Naive B cell (primary cell): Measurements from ENCODE around the gene CTNNA2. TPM values are rescaled to one million over a fixed set of nuclear protein-coding genes. Genes with fewer than 3 reads are reported as not detected.

Source experiments
- ATAC-seq, 2 donors: fragments of 150-1000 bp; cut with Tn5 transposase; 2 replicates each; pipeline ENCODE4 v1.10.0; 2021; ENCODE audit warnings: low read depth in 2 of 2, mild to moderate bottlenecking in 2 of 2, moderate library complexity in 2 of 2
- DNase-seq: peaks from one replicate; pipeline ENCODE4 v3.0.0; 2022
- H3K27ac Mint-ChIP-seq, 6 donors: one replicate each; pipeline ENCODE4 v1.8.0; 2020 to 2022; ENCODE audit warnings: mild to moderate bottlenecking in 6 of 6, mixed read lengths in 6 of 6, moderate library complexity in 5 of 6, inconsistent platforms in 2 of 6
- H3K27me3 Mint-ChIP-seq, 3 donors: one replicate each; pipeline ENCODE4 v1.8.0; 2021 to 2022; ENCODE audit warnings: mixed read lengths in 3 of 3, mild to moderate bottlenecking in 1 of 3
- H3K36me3 Mint-ChIP-seq, 2 donors: one replicate each; pipeline ENCODE4 v1.8.0; 2020 to 2022; ENCODE audit warnings: mixed read lengths in 2 of 2, inconsistent platforms in 1 of 2, mild to moderate bottlenecking in 1 of 2
- H3K4me1 Mint-ChIP-seq, 3 donors: one replicate each; pipeline ENCODE4 v1.8.0; 2020 to 2022; ENCODE audit warnings: mixed read lengths in 3 of 3, inconsistent platforms in 1 of 3, mild to moderate bottlenecking in 1 of 3, moderate library complexity in 1 of 3
- H3K4me3 Mint-ChIP-seq, 8 donors: one replicate each; pipeline ENCODE4 v1.8.0; 2020 to 2022; ENCODE audit warnings: mild to moderate bottlenecking in 8 of 8, mixed read lengths in 8 of 8, moderate library complexity in 8 of 8, inconsistent platforms in 2 of 8
- H3K9me3 Mint-ChIP-seq, 7 donors: one replicate each; pipeline ENCODE4 v1.8.0; 2020 to 2022; ENCODE audit warnings: mixed read lengths in 7 of 7, mild to moderate bottlenecking in 5 of 7, inconsistent platforms in 2 of 7, moderate library complexity in 1 of 7
- polyA plus RNA-seq, 6 donors: library from polyadenylated mRNA; unstranded; fragments of 300-500 nt; fragmentation: Illumina TruSeq; gene quantifications; one replicate each; pipeline ENCODE4 v1.2.3, GENCODE V29; 2021; ENCODE audit warnings: low read depth in 6 of 6

CTNNA2 gene
- polyA plus RNA-seq, 6 donors from 2014 or later: not detected

- Mint-ChIP-seq H3K27me3 (no peaks in the 10 kb centered on the region), H3K4me1 (no peaks in the 10 kb centered on the region), H3K27ac (no peak overlapping the region), H3K9me3 (peaks cover 0 to 2% (median 0%) of the 10 kb centered on the region in 7 donors), H3K4me3 (no peak overlapping the region), H3K36me3 (no peaks in the 10 kb centered on the region)
- DNase-seq (no peak), ATAC-seq (no peak)
Observed at GRCh38 chr2:80053522-80054345, 540.9 kb downstream of the CTNNA2 start.

GRCh38 chr2:80054346-80054675, 541.5 kb downstream of the CTNNA2 start:
- Mint-ChIP-seq H3K36me3 (no peaks in the 10 kb centered on the region), H3K4me3 (no peak overlapping the region), H3K4me1 (no peaks in the 10 kb centered on the region), H3K9me3 (peaks cover 0 to 2% (median 0%) of the 10 kb centered on the region in 7 donors), H3K27me3 (no peaks in the 10 kb centered on the region), H3K27ac (no peak overlapping the region)
- DNase-seq (no peak), ATAC-seq (no peak)

- H3K4me1 Mint-ChIP-seq: no peaks in the 10 kb centered on the region
- no peaks in the 10 kb centered on the region for H3K36me3 Mint-ChIP-seq
- ATAC-seq: no peak
Observed at GRCh38 chr2:80057956-80058355, 545.1 kb downstream of the CTNNA2 start.

GRCh38 chr2:80058562-80058961, 545.7 kb downstream of the CTNNA2 start:
- H3K27me3 Mint-ChIP-seq: no peaks in the 10 kb centered on the region
- no peaks in the 10 kb centered on the region for H3K36me3 Mint-ChIP-seq
- peaks cover 0 to 4% (median 0%) of the 10 kb centered on the region in 7 donors for H3K9me3 Mint-ChIP-seq
- H3K4me1 Mint-ChIP-seq: no peaks in the 10 kb centered on the region
- H3K4me3 Mint-ChIP-seq: no peak overlapping the region
- DNase-seq (no peak), ATAC-seq (no peak)
- no peak overlapping the region for H3K27ac Mint-ChIP-seq

More at GRCh38 chr2:80057956-80058355, 545.1 kb downstream of the CTNNA2 start:
- Mint-ChIP-seq H3K9me3 (peaks cover 0 to 3% (median 0%) of the 10 kb centered on the region in 7 donors), H3K4me3 (no peak overlapping the region), H3K27me3 (no peaks in the 10 kb centered on the region), H3K27ac (no peak overlapping the region)
- DNase-seq: no peak

- H3K27ac Mint-ChIP-seq: no peak overlapping the region
Observed at GRCh38 chr2:80059447-80059846, 546.6 kb downstream of the CTNNA2 start.

GRCh38 chr2:80061881-80062280, 549.0 kb downstream of the CTNNA2 start:
- Mint-ChIP-seq H3K4me3 (no peak overlapping the region), H3K9me3 (peaks cover 0 to 4% (median 0%) of the 10 kb centered on the region in 7 donors), H3K36me3 (no peaks in the 10 kb centered on the region), H3K27ac (no peak overlapping the region), H3K27me3 (no peaks in the 10 kb centered on the region), H3K4me1 (no peaks in the 10 kb centered on the region)
- DNase-seq (no peak), ATAC-seq (no peak)

More at GRCh38 chr2:80059447-80059846, 546.6 kb downstream of the CTNNA2 start:
- H3K9me3 Mint-ChIP-seq: peaks cover 0 to 4% (median 2%) of the 10 kb centered on the region in 7 donors
- H3K36me3 Mint-ChIP-seq: no peaks in the 10 kb centered on the region
- ATAC-seq (no peak), DNase-seq (no peak)
- H3K4me3 Mint-ChIP-seq: no peak overlapping the region
- H3K27me3 Mint-ChIP-seq: no peaks in the 10 kb centered on the region
- H3K4me1 Mint-ChIP-seq: no peaks in the 10 kb centered on the region

- Mint-ChIP-seq H3K27me3 (no peaks in the 10 kb centered on the region), H3K27ac (no peak overlapping the region), H3K4me3 (no peak overlapping the region), H3K36me3 (no peaks in the 10 kb centered on the region), H3K4me1 (no peaks in the 10 kb centered on the region), H3K9me3 (peaks cover 0 to 4% (median 0%) of the 10 kb centered on the region in 7 donors)
- DNase-seq: no peak
- no peak for ATAC-seq
Observed at GRCh38 chr2:80062298-80062697, 549.4 kb downstream of the CTNNA2 start.

GRCh38 chr2:80068038-80068731, 555.3 kb downstream of the CTNNA2 start:
- ATAC-seq: no peak
- Mint-ChIP-seq H3K36me3 (no peaks in the 10 kb centered on the region), H3K9me3 (peaks cover 0 to 4% (median 0%) of the 10 kb centered on the region in 7 donors), H3K4me3 (no peak overlapping the region), H3K4me1 (no peaks in the 10 kb centered on the region), H3K27me3 (no peaks in the 10 kb centered on the region), H3K27ac (no peak overlapping the region)
- no peak for DNase-seq

GRCh38 chr2:80070587-80070986, 557.7 kb downstream of the CTNNA2 start:
- Mint-ChIP-seq H3K27me3 (no peaks in the 10 kb centered on the region), H3K27ac (no peak overlapping the region), H3K4me3 (no peak overlapping the region), H3K4me1 (no peaks in the 10 kb centered on the region), H3K36me3 (no peaks in the 10 kb centered on the region), H3K9me3 (no peaks in the 10 kb centered on the region)
- ATAC-seq (no peak), DNase-seq (no peak)

GRCh38 chr2:80071941-80072340, 559.1 kb downstream of the CTNNA2 start:
- no peaks in the 10 kb centered on the region for H3K9me3 Mint-ChIP-seq
- no peaks in the 10 kb centered on the region for H3K4me1 Mint-ChIP-seq
- H3K27ac Mint-ChIP-seq: no peak overlapping the region
- DNase-seq: no peak
- ATAC-seq: no peak
- H3K4me3 Mint-ChIP-seq: no peak overlapping the region
- H3K36me3 Mint-ChIP-seq: no peaks in the 10 kb centered on the region
- no peaks in the 10 kb centered on the region for H3K27me3 Mint-ChIP-seq

GRCh38 chr2:80073134-80073561, 560.3 kb downstream of the CTNNA2 start:
- ATAC-seq: no peak
- Mint-ChIP-seq H3K36me3 (no peaks in the 10 kb centered on the region), H3K9me3 (no peaks in the 10 kb centered on the region), H3K4me3 (no peak overlapping the region), H3K27me3 (no peaks in the 10 kb centered on the region), H3K27ac (no peak overlapping the region), H3K4me1 (no peaks in the 10 kb centered on the region)
- DNase-seq: no peak

- Mint-ChIP-seq H3K27ac (no peak overlapping the region), H3K4me1 (no peaks in the 10 kb centered on the region), H3K27me3 (peaks cover 0 to 5% (median 0%) of the 10 kb centered on the region in 3 donors), H3K4me3 (no peak overlapping the region), H3K36me3 (no peaks in the 10 kb centered on the region), H3K9me3 (no peaks in the 10 kb centered on the region)
- DNase-seq: no peak
- no peak for ATAC-seq
Observed at GRCh38 chr2:80074321-80075070, 561.6 kb downstream of the CTNNA2 start.

- no peaks in the 10 kb centered on the region for H3K9me3 Mint-ChIP-seq
- ATAC-seq (no peak), DNase-seq (no peak)
- H3K27ac Mint-ChIP-seq: no peak overlapping the region
- no peak overlapping the region for H3K4me3 Mint-ChIP-seq
- no peaks in the 10 kb centered on the region for H3K36me3 Mint-ChIP-seq
- H3K27me3 Mint-ChIP-seq: peaks cover 0 to 5% (median 0%) of the 10 kb centered on the region in 3 donors
- no peaks in the 10 kb centered on the region for H3K4me1 Mint-ChIP-seq
Observed at GRCh38 chr2:80075719-80076118, 562.9 kb downstream of the CTNNA2 start.
